Trophoblast cell (in vitro differentiated cells and primary cell): Measurements from ENCODE around the gene CIP2A.
A peak's percentile ranks its signal among the peaks of the same experiment; 100 is the strongest.

Experiments used
- DNase-seq, 2 donors: peaks; one replicate each; pipeline ENCODE4 v3.0.0-alpha.2; 2016
- H2AFZ ChIP-seq: 2 replicates; pipeline ENCODE4 v1.6.1; 2013; ENCODE audit warnings: low read length, moderate library complexity, mild to moderate bottlenecking; ENCODE audit not compliant: insufficient read depth, poor library complexity
- H2AK5ac ChIP-seq: 2 replicates; pipeline ENCODE4 v1.6.1; 2013; ENCODE audit warnings: mild to moderate bottlenecking, low read length
- H2BK120ac ChIP-seq: 2 replicates; pipeline ENCODE4 v1.6.1; 2013; ENCODE audit warnings: low read length, mild to moderate bottlenecking, moderate library complexity; ENCODE audit not compliant: insufficient read depth, poor library complexity
- H2BK12ac ChIP-seq: 2 replicates; pipeline ENCODE4 v1.6.1; 2013; ENCODE audit warnings: mild to moderate bottlenecking, low read length, moderate library complexity
- H2BK5ac ChIP-seq: 2 replicates; pipeline ENCODE4 v1.6.1; 2013; ENCODE audit warnings: low read length, low read depth, moderate library complexity, mild to moderate bottlenecking; ENCODE audit not compliant: poor library complexity
- H3K14ac ChIP-seq: 2 replicates; pipeline ENCODE4 v1.6.1; 2013; ENCODE audit warnings: mild to moderate bottlenecking, low read length
- H3K18ac ChIP-seq: 2 replicates; pipeline ENCODE4 v1.6.1; 2013; ENCODE audit warnings: mild to moderate bottlenecking, low read length
- H3K23ac ChIP-seq: 2 replicates; pipeline ENCODE4 v1.6.1; 2013; ENCODE audit warnings: low read length
- H3K27ac ChIP-seq: 2 replicates; pipeline ENCODE4 v1.5.1; 2013; ENCODE audit warnings: low read depth, mild to moderate bottlenecking, inconsistent platforms, low read length, moderate library complexity
- H3K27me3 ChIP-seq: 2 replicates; pipeline ENCODE4 v1.6.1; 2013; ENCODE audit warnings: inconsistent platforms, mild to moderate bottlenecking, low read length, moderate library complexity; ENCODE audit not compliant: insufficient read depth
- H3K36me3 ChIP-seq, 2 experiments: 1 replicate in 1 of 2; 2 replicates in 1 of 2; pipeline ENCODE4 v1.6.1; 2013; ENCODE audit warnings: low read length in 2 of 2, mild to moderate bottlenecking in 2 of 2, moderate library complexity in 1 of 2; ENCODE audit not compliant: insufficient read depth in 2 of 2, control insufficient read depth in 1 of 2
- H3K4ac ChIP-seq: 2 replicates; pipeline ENCODE4 v1.6.1; 2013; ENCODE audit warnings: low read depth, mild to moderate bottlenecking, low read length, moderate library complexity
- H3K4me1 ChIP-seq, 2 experiments: 1 replicate in 1 of 2; 2 replicates in 1 of 2; pipeline ENCODE4 v1.6.1; 2013; ENCODE audit warnings: low read length in 2 of 2, mild to moderate bottlenecking in 2 of 2, moderate library complexity in 1 of 2; ENCODE audit not compliant: insufficient read depth in 2 of 2, control insufficient read depth in 1 of 2
- H3K4me2 ChIP-seq: 2 replicates; pipeline ENCODE4 v1.6.1; 2013; ENCODE audit warnings: inconsistent platforms, mild to moderate bottlenecking, low read length, moderate library complexity
- H3K4me3 ChIP-seq: 2 replicates; pipeline ENCODE4 v1.5.1; 2013; ENCODE audit warnings: mild to moderate bottlenecking, low read depth, low read length, inconsistent platforms
- H3K79me1 ChIP-seq: one replicate; pipeline ENCODE4 v1.6.1; 2013; ENCODE audit warnings: low read length
- H3K79me2 ChIP-seq: 2 replicates; pipeline ENCODE4 v1.6.1; 2013; ENCODE audit warnings: low read length, mild to moderate bottlenecking; ENCODE audit not compliant: control insufficient read depth, insufficient read depth, poor library complexity
- H3K9ac ChIP-seq: 2 replicates; pipeline ENCODE4 v1.6.1; 2013; ENCODE audit warnings: mild to moderate bottlenecking, low read length
- H3K9me3 ChIP-seq: 2 replicates; pipeline ENCODE4 v1.6.1; 2013; ENCODE audit warnings: low read depth, mild to moderate bottlenecking, control low read depth, inconsistent platforms, low read length; ENCODE audit not compliant: insufficient read depth
- H4K12ac ChIP-seq: 2 replicates; pipeline ENCODE4 v1.6.1; 2013; ENCODE audit warnings: low read depth, mild to moderate bottlenecking, low read length, moderate library complexity
- H4K8ac ChIP-seq: 2 replicates; pipeline ENCODE4 v1.6.1; 2013; ENCODE audit warnings: low read depth, mild to moderate bottlenecking, low read length, moderate library complexity
- H4K91ac ChIP-seq: one replicate; pipeline ENCODE4 v1.6.1; 2013; ENCODE audit warnings: low read depth, mild to moderate bottlenecking, low read length, moderate library complexity
- WGBS: extraction: QIAGEN DNeasy Blood & Tissue Kit; methylation state at CpG from one replicate; pipeline ENCODE4 v1.1.7; 2013; ENCODE audit warnings: missing lambda C conversion rate; ENCODE audit not compliant: insufficient read length, insufficient coverage; ENCODE audit errors: extremely low coverage; 5-methylcytosine and 5-hydroxymethylcytosine counted together

The CIP2A gene

DNA sequence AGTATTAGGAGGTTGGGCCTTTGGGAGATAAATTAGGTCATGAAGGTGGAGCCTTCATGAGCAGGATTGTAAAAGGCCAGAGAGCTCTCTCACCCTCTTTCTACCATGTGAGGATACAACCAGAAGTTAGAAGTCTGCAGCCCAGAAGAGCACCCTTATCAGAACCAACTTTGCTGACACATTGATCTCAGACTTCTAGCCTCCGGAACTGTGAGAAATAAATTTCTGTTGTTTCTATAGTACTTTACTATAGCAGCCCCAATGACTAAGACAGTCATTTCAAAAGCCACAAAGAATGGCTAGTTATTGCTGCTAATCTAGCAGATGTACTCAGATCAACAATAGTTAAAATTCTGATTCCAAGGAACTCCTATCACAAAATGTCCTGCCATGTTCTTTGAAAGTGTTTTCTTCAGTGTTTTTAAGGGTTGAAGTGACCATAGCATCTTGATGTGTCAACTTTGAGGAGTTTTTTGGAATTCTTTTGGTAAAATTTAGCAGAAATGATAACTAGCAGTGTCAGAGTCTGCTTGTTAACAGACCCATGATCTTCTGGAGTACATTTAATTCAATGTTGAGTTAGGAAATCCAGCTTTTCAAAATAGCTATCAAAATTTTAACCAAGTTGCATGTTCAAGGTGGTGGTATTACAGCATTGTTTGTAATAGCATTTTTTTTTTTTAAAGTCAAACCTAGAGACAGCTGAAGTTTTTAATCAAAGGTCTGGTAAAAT lies 10.6 kb upstream of the CIP2A start:
- Histone ChIP-seq H2BK120ac (no peak overlapping the region), H4K8ac (no peak overlapping the region), H3K36me3 (peaks cover 2% of the 10 kb centered on the region in 2 experiments), H2BK12ac (no peak overlapping the region), H3K79me2 (no peaks in the 10 kb centered on the region), H3K27ac (no peak overlapping the region), H3K79me1 (no peaks in the 10 kb centered on the region), H4K12ac (no peak overlapping the region), H3K4me3 (no peak overlapping the region), H3K4me2 (no peak overlapping the region), H3K9ac (no peak overlapping the region), H2AK5ac (no peak overlapping the region), H3K9me3 (no peaks in the 10 kb centered on the region), H2AFZ (no peak overlapping the region), H4K91ac (no peak overlapping the region), H3K18ac (no peak overlapping the region), H3K14ac (no peak overlapping the region), H3K4ac (no peak overlapping the region), H3K23ac (no peak overlapping the region), H2BK5ac (no peak overlapping the region), H3K4me1 (no peaks in the 10 kb centered on the region), H3K27me3 (no peaks in the 10 kb centered on the region)
- no CpG with 5 or more reads among the region's 1 CpG for WGBS
- no peak for DNase-seq

DNA sequence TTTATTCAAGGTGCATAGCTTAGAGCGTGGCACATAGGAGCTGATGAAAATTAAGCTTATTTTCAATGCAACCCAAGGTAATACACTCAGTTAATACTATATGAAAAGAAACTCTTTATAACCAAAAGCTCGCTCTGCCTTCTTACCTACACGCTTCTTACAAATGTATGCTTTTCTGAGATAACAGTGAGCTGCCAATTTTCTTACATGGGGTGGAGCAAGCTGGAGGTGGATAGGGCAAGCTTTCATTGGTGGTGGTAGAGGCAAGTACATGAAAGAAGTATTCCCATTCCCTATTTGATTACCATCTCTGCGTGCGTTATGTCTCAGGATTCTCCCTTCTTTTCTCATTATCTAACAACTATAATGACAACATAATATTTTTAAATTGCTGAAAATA lies 9.1 kb upstream of the CIP2A start:
- Histone ChIP-seq H3K23ac (no peak overlapping the region), H3K14ac (no peak overlapping the region), H3K36me3 (peaks cover 2% of the 10 kb centered on the region in 2 experiments), H3K18ac (no peak overlapping the region), H4K8ac (no peak overlapping the region), H2AFZ (no peak overlapping the region), H3K9ac (no peak overlapping the region), H2BK5ac (no peak overlapping the region), H3K9me3 (no peaks in the 10 kb centered on the region), H3K4me1 (no peaks in the 10 kb centered on the region), H3K4me3 (no peak overlapping the region), H3K79me2 (no peaks in the 10 kb centered on the region), H4K12ac (no peak overlapping the region), H2BK12ac (no peak overlapping the region), H3K4me2 (no peak overlapping the region), H3K27ac (no peak overlapping the region), H2BK120ac (no peak overlapping the region), H3K27me3 (no peaks in the 10 kb centered on the region), H3K79me1 (no peaks in the 10 kb centered on the region), H2AK5ac (no peak overlapping the region), H4K91ac (no peak overlapping the region), H3K4ac (no peak overlapping the region)
- DNase-seq, result no peak
- no CpG with 5 or more reads among the region's 5 CpGs for WGBS

DNA sequence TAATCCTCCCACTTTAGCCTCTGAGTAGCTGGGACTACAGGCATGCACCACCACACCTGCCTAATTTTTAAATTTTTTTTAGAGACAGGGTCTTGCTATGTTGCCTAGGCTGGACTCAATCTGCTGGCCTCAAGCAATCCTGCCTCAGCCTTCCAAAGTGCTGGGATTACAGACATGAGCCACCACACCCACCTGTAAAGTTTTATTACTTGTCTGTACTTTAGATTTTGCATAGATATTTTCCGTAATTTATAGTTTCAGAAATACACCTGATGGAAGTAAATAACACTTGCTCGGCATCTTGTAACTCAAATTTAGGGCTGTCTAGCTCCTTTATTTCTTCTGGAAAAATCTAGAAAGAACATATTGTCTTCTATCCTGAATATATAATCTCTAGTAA lies 6.1 kb upstream of the CIP2A start:
- Histone ChIP-seq H4K12ac (no peak overlapping the region), H3K4me2 (no peak overlapping the region), H3K27me3 (no peaks in the 10 kb centered on the region), H2BK12ac (no peak overlapping the region), H4K8ac (no peak overlapping the region), H3K23ac (no peak overlapping the region), H3K4me3 (no peak overlapping the region), H3K14ac (no peak overlapping the region), H2AK5ac (no peak overlapping the region), H4K91ac (no peak overlapping the region), H3K9me3 (no peaks in the 10 kb centered on the region), H3K79me2 (no peaks in the 10 kb centered on the region), H3K4ac (no peak overlapping the region), H3K4me1 (peaks cover 0 to 3% of the 10 kb centered on the region in 2 experiments), H3K27ac (no peak overlapping the region), H2BK5ac (no peak overlapping the region), H2BK120ac (no peak overlapping the region), H2AFZ (no peak overlapping the region), H3K18ac (no peak overlapping the region), H3K36me3 (no peaks in the 10 kb centered on the region), H3K79me1 (no peaks in the 10 kb centered on the region), H3K9ac (no peak overlapping the region)
- DNase-seq, result no peak
- WGBS, result no CpG with 5 or more reads among the region's 2 CpGs

DNA sequence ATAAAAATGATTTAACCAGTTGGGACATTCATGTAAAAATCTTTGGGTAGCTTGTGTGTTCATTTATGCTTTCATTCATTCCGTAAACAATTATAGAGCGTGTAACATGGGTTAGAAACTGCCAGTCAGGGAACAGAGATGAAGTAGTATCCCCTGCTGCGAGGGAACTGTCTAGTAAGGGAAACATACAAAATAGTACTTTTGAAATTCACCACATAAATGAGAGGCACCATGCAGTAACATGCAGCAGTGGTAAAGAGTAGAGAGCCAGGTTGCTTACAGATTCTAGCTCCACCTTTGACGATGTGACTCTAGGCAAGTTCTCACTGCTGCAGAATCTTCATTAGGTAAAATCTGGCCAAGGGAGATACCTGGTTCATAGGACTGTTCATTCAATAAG lies 1.2 kb upstream of the CIP2A start:
- no peak overlapping the region for H3K18ac ChIP-seq
- H2AFZ ChIP-seq, result no peak overlapping the region
- H3K36me3 ChIP-seq, result no peaks in the 10 kb centered on the region
- H4K12ac ChIP-seq, result no peak overlapping the region
- H3K14ac ChIP-seq, result no peak overlapping the region
- H2BK12ac ChIP-seq, result no peak overlapping the region
- H4K8ac ChIP-seq, result no peak overlapping the region
- no peak overlapping the region for H3K9ac ChIP-seq
- H3K4me1 ChIP-seq, result peaks cover 0 to 3% of the 10 kb centered on the region in 2 experiments
- H2BK5ac ChIP-seq, result no peak overlapping the region
- H3K27me3 ChIP-seq, result no peaks in the 10 kb centered on the region
- H2AK5ac ChIP-seq, result no peak overlapping the region
- H4K91ac ChIP-seq, result no peak overlapping the region
- no peak overlapping the region for H3K4me3 ChIP-seq
- H3K9me3 ChIP-seq, result no peaks in the 10 kb centered on the region
- H2BK120ac ChIP-seq, result no peak overlapping the region
- H3K79me2 ChIP-seq, result peaks cover 1% of the 10 kb centered on the region
- WGBS, result no CpG with 5 or more reads among the region's 4 CpGs
- H3K23ac ChIP-seq, result peak overlapping the region; percentile 21
- H3K27ac ChIP-seq, result no peak overlapping the region
- no peak for DNase-seq
- H3K4ac ChIP-seq, result no peak overlapping the region
- peaks cover 6% of the 10 kb centered on the region for H3K79me1 ChIP-seq
- peak overlapping the region; percentile 69 for H3K4me2 ChIP-seq
